ENCODE data around the gene EPM2AIP1. TPM values are rescaled to one million over a fixed set of nuclear protein-coding genes. Genes with fewer than 3 reads are reported as not detected.

EPM2AIP1 gene
- polyA plus RNA-seq, 1 experiment = 15.3 TPM

DNA sequence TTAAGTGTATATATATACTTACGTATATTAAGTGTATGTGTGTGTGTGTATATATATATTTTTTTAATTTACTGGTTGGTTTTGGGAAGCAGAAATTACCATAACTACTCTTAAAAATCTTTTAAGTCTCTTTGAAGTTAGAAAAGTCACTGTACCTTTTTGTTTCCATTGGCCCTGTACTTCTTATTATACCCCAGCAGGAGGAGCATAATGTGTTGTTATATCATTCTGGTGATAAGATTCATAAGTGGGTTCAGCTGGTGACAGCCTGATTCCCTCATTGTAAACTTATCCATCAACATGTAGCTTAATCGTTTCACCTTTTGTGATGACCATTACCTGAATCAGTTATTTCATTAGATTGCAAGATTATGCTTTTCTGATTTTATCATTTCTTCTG, 31.2 kb upstream of the EPM2AIP1 start:
- DNase-seq (ENCODE audit: low read depth, low spot score) = no peak
- CTCF ChIA-PET = interaction anchor here (0.6 to 2.6 kb wide), 14 partner anchors 8 to 222 kb away, joined by 3 to 29 read pairs (median 3); partner anchors contain the start of gene LRRFIP2

DNA sequence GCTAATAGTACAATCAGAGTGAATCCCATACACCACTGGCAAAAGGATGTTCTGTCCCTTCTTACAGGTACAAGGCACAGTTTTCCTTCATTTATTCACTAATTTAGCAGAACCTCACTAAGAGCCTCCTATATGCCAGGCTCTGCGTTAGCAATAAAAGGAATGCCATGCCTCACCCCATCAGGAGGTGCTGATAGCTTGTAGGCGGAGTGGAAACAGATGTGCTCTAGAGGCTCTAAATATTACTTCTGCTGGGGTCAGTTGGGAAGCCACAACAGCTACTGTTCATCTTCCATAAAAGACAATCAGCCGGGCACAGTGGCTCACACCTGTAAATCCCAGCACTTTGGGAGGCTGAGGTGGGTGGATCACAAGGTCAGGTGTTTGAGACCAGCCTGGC, 24.8 kb upstream of the EPM2AIP1 start:
- no peak overlapping the region for H3K4me3 ChIP-seq (ENCODE audit: low read depth, low read length)
- TF ChIP-seq, protein P1, sequence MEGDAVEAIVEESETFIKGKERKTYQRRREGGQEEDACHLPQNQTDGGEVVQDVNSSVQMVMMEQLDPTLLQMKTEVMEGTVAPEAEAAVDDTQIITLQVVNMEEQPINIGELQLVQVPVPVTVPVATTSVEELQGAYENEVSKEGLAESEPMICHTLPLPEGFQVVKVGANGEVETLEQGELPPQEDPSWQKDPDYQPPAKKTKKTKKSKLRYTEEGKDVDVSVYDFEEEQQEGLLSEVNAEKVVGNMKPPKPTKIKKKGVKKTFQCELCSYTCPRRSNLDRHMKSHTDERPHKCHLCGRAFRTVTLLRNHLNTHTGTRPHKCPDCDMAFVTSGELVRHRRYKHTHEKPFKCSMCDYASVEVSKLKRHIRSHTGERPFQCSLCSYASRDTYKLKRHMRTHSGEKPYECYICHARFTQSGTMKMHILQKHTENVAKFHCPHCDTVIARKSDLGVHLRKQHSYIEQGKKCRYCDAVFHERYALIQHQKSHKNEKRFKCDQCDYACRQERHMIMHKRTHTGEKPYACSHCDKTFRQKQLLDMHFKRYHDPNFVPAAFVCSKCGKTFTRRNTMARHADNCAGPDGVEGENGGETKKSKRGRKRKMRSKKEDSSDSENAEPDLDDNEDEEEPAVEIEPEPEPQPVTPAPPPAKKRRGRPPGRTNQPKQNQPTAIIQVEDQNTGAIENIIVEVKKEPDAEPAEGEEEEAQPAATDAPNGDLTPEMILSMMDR (IDR thresholded peaks at IDR 0.05; ENCODE audit: low read depth, low read length) = no peak
- no peaks in the 10 kb centered on the region for H3K27me3 ChIP-seq (ENCODE audit: control insufficient read depth, insufficient read depth, low read length)
- POLR2A ChIA-PET = no interaction called here
- DNase-seq (ENCODE audit: low read depth, low spot score) = no peak
- H3K27ac ChIP-seq (ENCODE audit: low read depth, low read length) = no peak overlapping the region
- no peaks in the 10 kb centered on the region for H3K9me3 ChIP-seq (ENCODE audit: control insufficient read depth, insufficient read depth, low read length)
- CTCF ChIA-PET = interaction anchor here (0.5 kb wide), 1 partner anchor 177 kb away, joined by 3 read pairs; no protein-coding TSS in a partner anchor

More for the DNA sequence above, 31.2 kb upstream of the EPM2AIP1 start:
- Histone ChIP-seq H3K27me3 (ENCODE audit: control insufficient read depth, insufficient read depth, low read length) (no peaks in the 10 kb centered on the region), H3K27ac (ENCODE audit: low read depth, low read length) (no peak overlapping the region), H3K4me3 (ENCODE audit: low read depth, low read length) (no peak overlapping the region), H3K9me3 (ENCODE audit: control insufficient read depth, insufficient read depth, low read length) (no peaks in the 10 kb centered on the region; the same call in 1 of the 2 replicates)
- TF ChIP-seq, protein P1 (IDR thresholded peaks at IDR 0.05; ENCODE audit: low read depth, low read length) = peak; percentile 51
- POLR2A ChIA-PET = no interaction called here

DNA sequence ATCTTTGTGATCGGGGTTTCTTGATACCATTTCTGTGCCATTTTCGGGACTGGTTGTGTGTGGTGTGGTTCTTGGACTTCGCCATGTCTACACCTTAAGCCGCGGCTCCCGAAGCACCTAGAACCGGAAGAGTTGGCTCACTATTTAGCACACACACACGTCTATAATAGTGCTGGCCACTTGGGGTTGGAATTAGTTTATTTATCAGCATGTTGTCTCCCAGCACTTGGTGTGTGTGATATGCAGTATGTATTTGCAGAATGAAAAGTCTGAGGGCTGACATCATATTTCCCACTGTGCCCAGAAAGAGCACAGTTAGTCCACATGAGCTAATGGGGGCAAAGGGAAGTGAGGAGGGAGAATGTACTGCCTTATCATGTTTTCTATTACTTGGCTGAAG, 24.0 kb upstream of the EPM2AIP1 start:
- no peak for DNase-seq (ENCODE audit: low read depth, low spot score)
- no peak overlapping the region for H3K4me3 ChIP-seq (ENCODE audit: low read depth, low read length)
- no peaks in the 10 kb centered on the region for H3K27me3 ChIP-seq (ENCODE audit: control insufficient read depth, insufficient read depth, low read length)
- H3K9me3 ChIP-seq (ENCODE audit: control insufficient read depth, insufficient read depth, low read length) = no peaks in the 10 kb centered on the region
- TF ChIP-seq, protein P1 (IDR thresholded peaks at IDR 0.05; ENCODE audit: low read depth, low read length) = no peak
- CTCF ChIA-PET = interaction anchor here (0.5 kb wide), 1 partner anchor 178 kb away, joined by 3 read pairs; no protein-coding TSS in a partner anchor
- POLR2A ChIA-PET = no interaction called here
- no peak overlapping the region for H3K27ac ChIP-seq (ENCODE audit: low read depth, low read length)

DNA sequence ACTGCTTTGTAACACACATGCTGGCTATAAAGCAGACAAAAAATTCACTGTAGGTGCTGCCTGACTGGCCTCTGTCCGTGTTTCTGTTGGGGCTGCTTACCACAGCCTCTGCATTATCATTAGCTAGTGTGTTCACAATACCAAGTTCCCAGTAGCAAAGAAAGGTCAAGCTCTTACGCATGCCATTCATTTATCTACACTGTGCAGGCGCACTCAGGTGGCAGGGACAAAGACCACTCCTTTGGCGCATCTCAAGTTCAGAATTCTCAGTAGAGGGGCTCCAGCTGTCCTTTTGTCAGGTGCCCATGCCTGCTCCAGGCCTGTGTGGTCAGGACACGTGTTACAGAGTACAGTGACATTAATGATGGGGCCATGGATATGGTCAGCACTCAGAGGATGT, 22.7 kb upstream of the EPM2AIP1 start:
- Histone ChIP-seq H3K4me3 (ENCODE audit: low read depth, low read length) (no peak overlapping the region), H3K9me3 (ENCODE audit: control insufficient read depth, insufficient read depth, low read length) (no peaks in the 10 kb centered on the region), H3K27me3 (ENCODE audit: control insufficient read depth, insufficient read depth, low read length) (no peaks in the 10 kb centered on the region), H3K27ac (ENCODE audit: low read depth, low read length) (no peak overlapping the region)
- POLR2A ChIA-PET = no interaction called here
- no peak for DNase-seq (ENCODE audit: low read depth, low spot score)
- CTCF ChIA-PET = interaction anchor here (1.2 kb wide), 1 partner anchor 9 kb away, joined by 3 read pairs; no protein-coding TSS in a partner anchor
- TF ChIP-seq, protein P1 (IDR thresholded peaks at IDR 0.05; ENCODE audit: low read depth, low read length) = no peak

DNA sequence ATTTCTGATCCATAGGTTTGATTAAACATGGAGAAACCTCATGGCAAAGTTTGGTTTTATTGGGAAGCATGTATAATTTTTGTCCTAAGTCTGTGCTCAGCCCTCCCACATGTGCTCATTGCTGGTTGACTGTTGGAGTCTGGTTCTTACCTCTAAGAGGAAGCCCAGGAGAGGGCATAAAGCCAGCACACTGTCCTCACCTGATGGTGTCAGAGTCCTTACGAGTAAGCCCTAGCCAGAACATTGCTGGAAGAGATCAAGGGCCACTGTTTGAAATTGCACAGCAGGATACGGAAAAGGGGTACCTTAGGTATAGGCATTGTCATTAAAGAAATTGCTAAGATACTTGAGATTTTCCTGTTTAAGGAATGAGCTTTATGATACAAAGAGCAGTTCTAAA, 21.7 kb upstream of the EPM2AIP1 start:
- POLR2A ChIA-PET = interaction anchor here (0.6 kb wide), 1 partner anchor 13 kb away, joined by 6 read pairs; no protein-coding TSS in a partner anchor

More for the DNA sequence above, 21.7 kb upstream of the EPM2AIP1 start:
- Histone ChIP-seq H3K27ac (ENCODE audit: low read depth, low read length) (no peak overlapping the region), H3K9me3 (ENCODE audit: control insufficient read depth, insufficient read depth, low read length) (no peaks in the 10 kb centered on the region), H3K27me3 (ENCODE audit: control insufficient read depth, insufficient read depth, low read length) (no peaks in the 10 kb centered on the region), H3K4me3 (ENCODE audit: low read depth, low read length) (no peak overlapping the region)
- TF ChIP-seq, protein P1 (IDR thresholded peaks at IDR 0.05; ENCODE audit: low read depth, low read length) = no peak
- CTCF ChIA-PET = no interaction called here
- DNase-seq (ENCODE audit: low read depth, low spot score) = no peak
